ENCODE measurements around the gene SPOP. TPM values are rescaled to one million over a fixed set of nuclear protein-coding genes. Genes with fewer than 3 reads are reported as not detected.

Gene SPOP
- total RNA-seq, 1 donor from 2014 or later, result 66.9 TPM

GRCh38 chr17:49618028-49618611 lies 59.8 kb downstream of the SPOP start:
- Histone ChIP-seq H3K27ac (replicated peaks) (peak overlapping the region; percentile 70), H3K4me1 (peaks cover 80% of the 10 kb centered on the region), H3K4me3 (no peak overlapping the region), H3K9me3 (replicated peaks) (no peaks in the 10 kb centered on the region), H3K27me3 (ENCODE audit: low read depth) (no peaks in the 10 kb centered on the region), H3K36me3 (peaks cover 70% of the 10 kb centered on the region)
- no peak for TF ChIP-seq CTCF (IDR thresholded peaks at IDR 0.05; ENCODE audit: borderline replicate concordance)
- no peak for DNase-seq
- intact Hi-C loops (cut with micrococcal nuclease), result loop anchor here (10.0 kb wide), 1 partner anchor 57 kb away; the partner anchor contains the start of gene SPOP

DNA sequence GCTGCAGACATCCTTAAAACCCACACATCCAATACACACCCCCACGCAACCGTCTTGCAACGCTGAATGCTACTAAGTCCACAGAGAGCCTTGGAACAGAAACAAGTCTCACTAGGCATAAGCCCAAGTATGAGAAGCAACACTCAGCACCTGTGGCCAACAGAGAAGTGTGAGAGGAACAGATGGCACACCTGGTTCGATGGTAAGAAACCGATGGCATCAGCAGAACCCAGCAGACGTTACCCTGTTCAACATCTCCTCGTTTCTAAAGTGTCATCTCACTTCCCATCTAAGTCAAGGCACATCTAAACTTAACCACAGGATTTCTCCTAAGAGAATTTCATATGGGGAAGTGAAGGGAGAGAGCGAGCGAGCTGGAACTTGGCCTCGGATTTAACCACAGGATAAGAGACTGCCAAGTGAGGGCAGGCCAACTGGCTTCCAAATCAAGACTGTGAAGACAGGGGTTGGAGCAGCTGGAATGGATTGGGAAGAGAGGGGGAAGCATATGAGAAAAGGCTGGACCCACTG lies 61.2 kb downstream of the SPOP start:
- no peak for TF ChIP-seq CTCF (IDR thresholded peaks at IDR 0.05; ENCODE audit: borderline replicate concordance)
- Histone ChIP-seq H3K4me1 (peaks cover 80% of the 10 kb centered on the region), H3K9me3 (replicated peaks) (no peaks in the 10 kb centered on the region)

GRCh38 chr17:49616086-49616485 lies 61.8 kb downstream of the SPOP start:
- Histone ChIP-seq H3K4me3 (peak overlapping the region; percentile 4), H3K27me3 (ENCODE audit: low read depth) (no peaks in the 10 kb centered on the region), H3K36me3 (peaks cover 55% of the 10 kb centered on the region), H3K27ac (replicated peaks) (peak overlapping the region; percentile 70), H3K4me1 (peaks cover 80% of the 10 kb centered on the region), H3K9me3 (replicated peaks) (no peaks in the 10 kb centered on the region)
- intact Hi-C loops (cut with micrococcal nuclease), result loop anchor here (10.0 kb wide), 1 partner anchor 59 kb away; the partner anchor contains the start of gene SPOP
- no peak for DNase-seq
- peak; percentile 45 for TF ChIP-seq CTCF (IDR thresholded peaks at IDR 0.05; ENCODE audit: borderline replicate concordance)

More for the DNA sequence above, 61.2 kb downstream of the SPOP start:
- DNase-seq, result peak; percentile 75
- Histone ChIP-seq H3K27ac (replicated peaks) (peak overlapping the region; percentile 70), H3K4me3 (peak overlapping the region; percentile 4), H3K27me3 (ENCODE audit: low read depth) (no peaks in the 10 kb centered on the region), H3K36me3 (peaks cover 60% of the 10 kb centered on the region)
- intact Hi-C loops (cut with micrococcal nuclease), result loop anchor here (10.0 kb wide), 1 partner anchor 58 kb away; the partner anchor contains the start of gene SPOP

- H3K36me3 ChIP-seq, result peaks cover 57% of the 10 kb centered on the region
- intact Hi-C loops (cut with micrococcal nuclease), result loop anchor here (10.0 kb wide), 1 partner anchor 62 kb away; the partner anchor contains the start of gene SPOP
- peak overlapping the region; percentile 2 for H3K27ac ChIP-seq (replicated peaks)
- no peaks in the 10 kb centered on the region for H3K9me3 ChIP-seq (replicated peaks)
- no peaks in the 10 kb centered on the region for H3K27me3 ChIP-seq (ENCODE audit: low read depth)
- no peak for DNase-seq
- peaks cover 79% of the 10 kb centered on the region for H3K4me1 ChIP-seq
- TF ChIP-seq CTCF (IDR thresholded peaks at IDR 0.05; ENCODE audit: borderline replicate concordance), result no peak
- no peak overlapping the region for H3K4me3 ChIP-seq
Measured at GRCh38 chr17:49613182-49613800, 64.6 kb downstream of the SPOP start.

DNA sequence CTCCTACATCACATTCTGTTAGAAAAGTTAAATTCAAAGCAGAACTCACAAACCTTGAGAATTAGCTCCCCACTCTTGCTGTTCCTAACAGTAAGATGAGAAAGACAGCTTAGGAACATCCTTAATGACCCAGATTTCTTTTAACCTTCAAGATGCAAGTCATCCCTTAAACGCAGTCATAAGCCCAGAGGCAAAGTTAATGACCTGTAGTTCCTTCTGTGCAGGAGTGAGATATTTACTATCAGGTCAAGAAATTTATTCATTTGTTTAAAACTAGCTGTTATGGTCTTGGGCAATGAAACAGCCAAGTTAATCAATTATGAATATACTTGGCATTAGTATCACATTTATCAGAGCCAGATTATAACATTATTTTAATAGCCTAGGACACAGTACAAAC lies 65.2 kb downstream of the SPOP start:
- Histone ChIP-seq H3K4me1 (peaks cover 74% of the 10 kb centered on the region), H3K36me3 (peaks cover 57% of the 10 kb centered on the region), H3K27ac (replicated peaks) (peak overlapping the region; percentile 2), H3K4me3 (no peak overlapping the region), H3K9me3 (replicated peaks) (no peaks in the 10 kb centered on the region), H3K27me3 (ENCODE audit: low read depth) (no peaks in the 10 kb centered on the region)
- TF ChIP-seq CTCF (IDR thresholded peaks at IDR 0.05; ENCODE audit: borderline replicate concordance), result no peak
- intact Hi-C loops (cut with micrococcal nuclease), result loop anchor here (10.0 kb wide), 1 partner anchor 62 kb away; the partner anchor contains the start of gene SPOP
- no peak for DNase-seq

All from left ventricle myocardium inferior (tissue), 1 donor.